Suprapubic skin (tissue), 4 donors: ENCODE results near the gene ACKR3.

Source experiments
- POLR2A ChIP-seq, 2 donors: fragments of 450-650 bp; IDR thresholded peaks; one replicate each; pipeline ENCODE4 v1.6.1; 2017; ENCODE audit warnings: antibody characterized with exemption in 2 of 2, mild to moderate bottlenecking in 2 of 2, moderate library complexity in 2 of 2
- POLR2AphosphoS5 ChIP-seq, 3 donors: sonication (generic); formaldehyde crosslinking; IDR thresholded peaks; one replicate each; pipeline ENCODE4 v1.6.1; 2017; ENCODE audit warnings: antibody characterized with exemption in 3 of 3
- TF ChIP-seq, protein P1 (sequence below), 2 donors: fragments of 200-600 bp in 1 of 2; fragments of 450-650 bp in 1 of 2; sonication (generic) in 1 of 2; IDR thresholded peaks; one replicate each; pipeline ENCODE4 v1.5.1; 2016 to 2019; ENCODE audit warnings: antibody characterized with exemption in 2 of 2, mild to moderate bottlenecking in 1 of 2, moderate library complexity in 1 of 2

DNA sequence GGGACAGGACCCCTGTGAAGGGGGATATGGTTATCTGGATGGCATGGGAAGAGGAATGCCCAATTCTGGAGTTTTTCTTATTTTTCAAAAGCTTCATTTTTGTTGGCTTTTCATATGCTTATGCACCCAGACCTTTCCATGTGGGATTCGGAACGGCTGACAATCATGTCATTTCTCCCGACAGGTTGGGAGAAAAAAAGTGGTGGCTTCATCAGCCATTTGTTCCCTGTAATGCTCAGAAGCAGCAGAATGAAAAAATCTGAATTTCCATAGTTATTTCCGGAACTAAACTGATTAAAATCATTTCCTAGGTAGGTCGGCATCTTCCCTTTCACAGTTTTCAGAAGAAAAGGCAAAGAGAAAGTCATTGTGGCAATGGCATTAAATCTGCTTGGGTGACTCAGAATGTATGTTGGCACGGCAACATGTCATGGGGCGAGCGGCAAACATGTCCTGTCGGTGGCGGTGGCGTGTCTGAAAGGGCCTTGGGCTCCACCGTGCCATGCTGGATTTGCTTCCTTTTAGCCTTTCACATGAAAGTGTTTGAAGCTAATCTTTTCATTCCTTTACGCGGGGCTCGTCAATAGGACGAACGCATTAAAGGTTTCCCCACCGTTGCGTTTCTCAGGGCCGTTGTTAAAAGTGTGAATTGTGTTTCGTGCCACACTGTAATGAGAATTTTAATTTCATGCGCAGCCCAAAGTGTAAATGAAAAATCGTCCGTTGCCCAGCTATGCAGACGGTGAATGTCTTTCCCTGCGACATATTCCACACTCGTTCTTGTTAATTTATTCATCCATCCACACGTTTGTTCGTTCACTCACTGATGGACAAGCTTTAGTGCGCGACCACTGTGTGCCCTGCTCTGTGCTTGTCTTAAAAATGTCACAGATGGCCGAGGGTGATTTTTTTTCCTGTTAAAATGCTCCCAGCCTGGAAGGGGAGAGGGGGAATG, 18.5 kb downstream of the ACKR3 start:
- TF ChIP-seq, protein P1, sequence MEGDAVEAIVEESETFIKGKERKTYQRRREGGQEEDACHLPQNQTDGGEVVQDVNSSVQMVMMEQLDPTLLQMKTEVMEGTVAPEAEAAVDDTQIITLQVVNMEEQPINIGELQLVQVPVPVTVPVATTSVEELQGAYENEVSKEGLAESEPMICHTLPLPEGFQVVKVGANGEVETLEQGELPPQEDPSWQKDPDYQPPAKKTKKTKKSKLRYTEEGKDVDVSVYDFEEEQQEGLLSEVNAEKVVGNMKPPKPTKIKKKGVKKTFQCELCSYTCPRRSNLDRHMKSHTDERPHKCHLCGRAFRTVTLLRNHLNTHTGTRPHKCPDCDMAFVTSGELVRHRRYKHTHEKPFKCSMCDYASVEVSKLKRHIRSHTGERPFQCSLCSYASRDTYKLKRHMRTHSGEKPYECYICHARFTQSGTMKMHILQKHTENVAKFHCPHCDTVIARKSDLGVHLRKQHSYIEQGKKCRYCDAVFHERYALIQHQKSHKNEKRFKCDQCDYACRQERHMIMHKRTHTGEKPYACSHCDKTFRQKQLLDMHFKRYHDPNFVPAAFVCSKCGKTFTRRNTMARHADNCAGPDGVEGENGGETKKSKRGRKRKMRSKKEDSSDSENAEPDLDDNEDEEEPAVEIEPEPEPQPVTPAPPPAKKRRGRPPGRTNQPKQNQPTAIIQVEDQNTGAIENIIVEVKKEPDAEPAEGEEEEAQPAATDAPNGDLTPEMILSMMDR (IDR thresholded peaks at IDR 0.05) = no peak
- TF ChIP-seq POLR2A (IDR thresholded peaks at IDR 0.05) (no peak), POLR2AphosphoS5 (IDR thresholded peaks at IDR 0.05) (no peak)
